ENCODE results near the gene ENOX2. TPM values are rescaled to one million over a fixed set of nuclear protein-coding genes. Genes with fewer than 3 reads are reported as not detected.

The ENOX2 gene
- total RNA-seq, 1 donor from 2014 or later: 15.4 TPM

DNA sequence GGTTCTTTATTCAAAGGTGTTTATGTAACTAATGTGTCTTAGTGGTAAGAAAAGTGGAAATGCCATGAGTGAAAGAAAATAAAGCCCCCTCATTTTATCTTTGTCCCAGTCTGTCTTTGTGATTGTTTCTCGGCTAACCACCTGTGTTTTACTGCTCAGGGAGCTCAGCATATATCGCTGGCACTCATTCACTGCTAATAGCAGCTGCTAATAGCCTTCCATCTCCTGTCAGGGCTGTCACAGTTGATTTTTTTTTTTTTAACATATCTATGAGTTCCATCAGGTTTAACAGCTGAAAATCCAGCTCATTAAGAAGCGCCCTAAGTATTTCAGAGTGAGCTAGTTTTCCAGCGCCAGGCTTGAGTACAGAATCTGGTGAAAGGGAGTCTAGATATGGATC, 295.6 kb downstream of the ENOX2 start:
- H3K4me1 Mint-ChIP-seq (ENCODE audit: low read depth, unreplicated experiment): peaks cover 15% of the 10 kb centered on the region
- TF ChIP-seq, protein P1, sequence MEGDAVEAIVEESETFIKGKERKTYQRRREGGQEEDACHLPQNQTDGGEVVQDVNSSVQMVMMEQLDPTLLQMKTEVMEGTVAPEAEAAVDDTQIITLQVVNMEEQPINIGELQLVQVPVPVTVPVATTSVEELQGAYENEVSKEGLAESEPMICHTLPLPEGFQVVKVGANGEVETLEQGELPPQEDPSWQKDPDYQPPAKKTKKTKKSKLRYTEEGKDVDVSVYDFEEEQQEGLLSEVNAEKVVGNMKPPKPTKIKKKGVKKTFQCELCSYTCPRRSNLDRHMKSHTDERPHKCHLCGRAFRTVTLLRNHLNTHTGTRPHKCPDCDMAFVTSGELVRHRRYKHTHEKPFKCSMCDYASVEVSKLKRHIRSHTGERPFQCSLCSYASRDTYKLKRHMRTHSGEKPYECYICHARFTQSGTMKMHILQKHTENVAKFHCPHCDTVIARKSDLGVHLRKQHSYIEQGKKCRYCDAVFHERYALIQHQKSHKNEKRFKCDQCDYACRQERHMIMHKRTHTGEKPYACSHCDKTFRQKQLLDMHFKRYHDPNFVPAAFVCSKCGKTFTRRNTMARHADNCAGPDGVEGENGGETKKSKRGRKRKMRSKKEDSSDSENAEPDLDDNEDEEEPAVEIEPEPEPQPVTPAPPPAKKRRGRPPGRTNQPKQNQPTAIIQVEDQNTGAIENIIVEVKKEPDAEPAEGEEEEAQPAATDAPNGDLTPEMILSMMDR (IDR thresholded peaks at IDR 0.05; ENCODE audit: partially characterized antibody, unreplicated experiment): no peak
- no peak for DNase-seq
- no peak overlapping the region for H3K4me3 Mint-ChIP-seq (ENCODE audit: unreplicated experiment)
- no peaks in the 10 kb centered on the region for H3K27me3 Mint-ChIP-seq (ENCODE audit: unreplicated experiment)
- no peak overlapping the region for H3K27ac Mint-ChIP-seq (ENCODE audit: unreplicated experiment)
- no peaks in the 10 kb centered on the region for H3K36me3 Mint-ChIP-seq (ENCODE audit: unreplicated experiment)
- H3K9me3 Mint-ChIP-seq (ENCODE audit: unreplicated experiment): peaks cover 2% of the 10 kb centered on the region

DNA sequence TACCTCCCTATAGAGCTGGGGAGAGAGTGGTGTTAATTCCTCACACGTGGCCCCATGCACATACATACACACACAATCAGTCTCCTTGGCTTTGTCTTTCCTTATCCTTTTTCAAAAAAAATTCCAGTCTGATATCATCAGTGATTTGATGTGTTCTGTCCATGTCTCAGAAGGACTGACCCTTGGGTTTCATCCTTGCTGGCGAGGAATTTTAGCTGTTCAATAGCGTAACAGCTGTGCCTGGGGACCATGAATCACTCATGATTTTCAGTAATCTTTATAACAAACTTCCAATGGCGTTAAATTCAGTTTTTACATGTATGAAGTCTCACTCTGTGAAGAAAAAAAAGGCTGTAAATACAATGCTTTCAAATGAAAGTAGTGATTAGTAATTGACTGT, 296.6 kb downstream of the ENOX2 start:
- no peak for DNase-seq
- TF ChIP-seq, protein P1 (IDR thresholded peaks at IDR 0.05; ENCODE audit: partially characterized antibody, unreplicated experiment): no peak
- Mint-ChIP-seq H3K4me1 (ENCODE audit: low read depth, unreplicated experiment) (peaks cover 15% of the 10 kb centered on the region), H3K4me3 (ENCODE audit: unreplicated experiment) (no peak overlapping the region), H3K9me3 (ENCODE audit: unreplicated experiment) (peaks cover 2% of the 10 kb centered on the region), H3K27ac (ENCODE audit: unreplicated experiment) (no peak overlapping the region), H3K36me3 (ENCODE audit: unreplicated experiment) (no peaks in the 10 kb centered on the region), H3K27me3 (ENCODE audit: unreplicated experiment) (no peaks in the 10 kb centered on the region)

DNA sequence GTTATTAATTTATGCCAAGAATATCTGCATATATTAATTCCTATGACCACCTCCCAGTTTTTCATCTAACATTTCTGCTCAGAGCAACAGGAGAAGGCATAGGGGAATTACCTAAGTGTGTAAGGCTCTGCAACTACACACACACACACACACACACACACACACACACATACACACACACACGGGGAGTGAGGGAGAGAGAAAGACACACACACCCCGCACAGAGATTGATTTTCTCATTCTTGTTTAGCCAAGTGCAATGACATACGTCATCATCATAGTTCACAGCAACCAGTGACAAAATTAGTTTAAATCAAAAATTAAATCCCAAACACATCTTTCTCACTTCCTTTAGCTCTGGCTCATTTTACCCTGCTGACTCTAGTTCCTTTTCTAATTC, 298.1 kb downstream of the ENOX2 start:
- no peak overlapping the region for H3K4me3 Mint-ChIP-seq (ENCODE audit: unreplicated experiment)
- H3K9me3 Mint-ChIP-seq (ENCODE audit: unreplicated experiment): no peaks in the 10 kb centered on the region
- TF ChIP-seq, protein P1 (IDR thresholded peaks at IDR 0.05; ENCODE audit: partially characterized antibody, unreplicated experiment): no peak
- no peak for DNase-seq
- no peak overlapping the region for H3K27ac Mint-ChIP-seq (ENCODE audit: unreplicated experiment)
- no peaks in the 10 kb centered on the region for H3K36me3 Mint-ChIP-seq (ENCODE audit: unreplicated experiment)
- H3K4me1 Mint-ChIP-seq (ENCODE audit: low read depth, unreplicated experiment): peaks cover 15% of the 10 kb centered on the region
- H3K27me3 Mint-ChIP-seq (ENCODE audit: unreplicated experiment): no peaks in the 10 kb centered on the region

DNA sequence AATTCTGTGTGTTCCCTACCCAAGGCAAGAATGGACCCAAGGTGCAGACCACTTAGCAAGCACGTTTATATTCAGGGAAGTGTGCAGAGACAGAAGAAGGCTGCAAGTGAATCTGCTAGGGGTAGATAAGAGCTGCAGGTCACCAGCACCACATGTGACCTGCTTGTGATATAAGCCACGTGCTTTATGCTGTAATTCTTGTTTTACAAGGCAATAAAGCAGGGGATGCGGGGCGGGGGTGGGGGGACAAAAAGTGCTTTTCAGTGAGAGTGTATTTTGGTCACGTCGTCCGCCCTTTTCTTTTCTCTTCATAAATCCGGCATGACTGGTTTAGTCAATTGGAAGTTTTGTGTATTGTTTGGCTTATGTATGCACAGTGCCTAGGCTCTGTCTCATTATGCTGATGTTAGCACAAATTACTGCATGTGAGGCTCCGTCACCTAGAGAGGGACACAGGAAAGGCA, 308.5 kb downstream of the ENOX2 start:
- H3K36me3 Mint-ChIP-seq (ENCODE audit: unreplicated experiment): no peaks in the 10 kb centered on the region
- H3K9me3 Mint-ChIP-seq (ENCODE audit: unreplicated experiment): no peaks in the 10 kb centered on the region
- no peak overlapping the region for H3K4me3 Mint-ChIP-seq (ENCODE audit: unreplicated experiment)
- no peaks in the 10 kb centered on the region for H3K4me1 Mint-ChIP-seq (ENCODE audit: low read depth, unreplicated experiment)
- DNase-seq: no peak
- TF ChIP-seq, protein P1 (IDR thresholded peaks at IDR 0.05; ENCODE audit: partially characterized antibody, unreplicated experiment): no peak
- H3K27ac Mint-ChIP-seq (ENCODE audit: unreplicated experiment): no peak overlapping the region
- no peaks in the 10 kb centered on the region for H3K27me3 Mint-ChIP-seq (ENCODE audit: unreplicated experiment)

DNA sequence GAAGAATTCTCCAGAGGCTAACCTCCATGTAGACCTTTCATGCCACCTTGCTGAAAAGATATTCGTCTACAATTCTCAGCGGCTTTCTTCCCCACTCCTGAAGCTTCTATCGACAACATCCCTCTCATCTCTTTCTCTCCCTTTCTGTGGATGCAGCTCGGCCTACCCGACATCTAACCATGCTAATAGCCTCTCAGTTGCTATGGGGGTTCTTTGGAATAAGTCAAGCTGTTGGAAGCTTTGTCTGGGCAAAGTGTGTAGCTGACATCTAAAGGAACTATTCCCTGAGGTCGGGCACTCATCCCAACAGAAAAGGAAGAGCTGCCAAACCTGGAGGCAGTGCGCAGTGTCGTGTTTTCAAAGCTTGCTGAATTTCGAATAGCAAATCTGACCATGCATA, 309.1 kb downstream of the ENOX2 start:
- no peak overlapping the region for H3K27ac Mint-ChIP-seq (ENCODE audit: unreplicated experiment)
- H3K9me3 Mint-ChIP-seq (ENCODE audit: unreplicated experiment): no peaks in the 10 kb centered on the region
- DNase-seq: no peak
- H3K4me1 Mint-ChIP-seq (ENCODE audit: low read depth, unreplicated experiment): no peaks in the 10 kb centered on the region
- H3K27me3 Mint-ChIP-seq (ENCODE audit: unreplicated experiment): no peaks in the 10 kb centered on the region
- TF ChIP-seq, protein P1 (IDR thresholded peaks at IDR 0.05; ENCODE audit: partially characterized antibody, unreplicated experiment): no peak
- H3K36me3 Mint-ChIP-seq (ENCODE audit: unreplicated experiment): no peaks in the 10 kb centered on the region
- no peak overlapping the region for H3K4me3 Mint-ChIP-seq (ENCODE audit: unreplicated experiment)

Measured in glutamatergic neuron (in vitro differentiated cells).